GM12872 (cell line): Measurements from ENCODE around the gene NRCAM.

Experiments
- TF ChIP-seq, protein P1 (sequence below): IDR thresholded peaks from 3 replicates; pipeline ENCODE4 v1.5.1; 2011; ENCODE audit warnings: low read depth, mild to moderate bottlenecking, low read length, moderate library complexity; ENCODE audit not compliant: insufficient read depth

Gene NRCAM

DNA sequence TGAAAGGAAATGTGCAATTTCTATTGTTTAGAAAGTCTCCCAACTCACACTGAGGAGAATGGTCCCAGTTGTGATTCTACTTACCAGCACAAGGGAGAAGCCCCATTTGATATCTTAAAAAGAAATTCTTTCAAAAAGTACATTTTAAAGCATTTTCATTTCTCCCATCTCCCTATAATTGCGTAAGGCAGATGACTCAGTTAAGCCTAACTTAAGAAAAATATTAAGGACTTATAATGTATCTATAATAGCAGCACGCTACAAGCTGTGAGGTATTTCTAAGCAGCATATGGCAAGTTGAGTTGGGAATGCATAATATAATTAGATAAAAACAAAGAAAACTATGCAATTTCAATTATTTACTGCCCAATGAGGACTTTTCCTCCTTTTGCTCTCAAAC, 8.5 kb upstream of the NRCAM start:
- TF ChIP-seq, protein P1, sequence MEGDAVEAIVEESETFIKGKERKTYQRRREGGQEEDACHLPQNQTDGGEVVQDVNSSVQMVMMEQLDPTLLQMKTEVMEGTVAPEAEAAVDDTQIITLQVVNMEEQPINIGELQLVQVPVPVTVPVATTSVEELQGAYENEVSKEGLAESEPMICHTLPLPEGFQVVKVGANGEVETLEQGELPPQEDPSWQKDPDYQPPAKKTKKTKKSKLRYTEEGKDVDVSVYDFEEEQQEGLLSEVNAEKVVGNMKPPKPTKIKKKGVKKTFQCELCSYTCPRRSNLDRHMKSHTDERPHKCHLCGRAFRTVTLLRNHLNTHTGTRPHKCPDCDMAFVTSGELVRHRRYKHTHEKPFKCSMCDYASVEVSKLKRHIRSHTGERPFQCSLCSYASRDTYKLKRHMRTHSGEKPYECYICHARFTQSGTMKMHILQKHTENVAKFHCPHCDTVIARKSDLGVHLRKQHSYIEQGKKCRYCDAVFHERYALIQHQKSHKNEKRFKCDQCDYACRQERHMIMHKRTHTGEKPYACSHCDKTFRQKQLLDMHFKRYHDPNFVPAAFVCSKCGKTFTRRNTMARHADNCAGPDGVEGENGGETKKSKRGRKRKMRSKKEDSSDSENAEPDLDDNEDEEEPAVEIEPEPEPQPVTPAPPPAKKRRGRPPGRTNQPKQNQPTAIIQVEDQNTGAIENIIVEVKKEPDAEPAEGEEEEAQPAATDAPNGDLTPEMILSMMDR, result no peak

DNA sequence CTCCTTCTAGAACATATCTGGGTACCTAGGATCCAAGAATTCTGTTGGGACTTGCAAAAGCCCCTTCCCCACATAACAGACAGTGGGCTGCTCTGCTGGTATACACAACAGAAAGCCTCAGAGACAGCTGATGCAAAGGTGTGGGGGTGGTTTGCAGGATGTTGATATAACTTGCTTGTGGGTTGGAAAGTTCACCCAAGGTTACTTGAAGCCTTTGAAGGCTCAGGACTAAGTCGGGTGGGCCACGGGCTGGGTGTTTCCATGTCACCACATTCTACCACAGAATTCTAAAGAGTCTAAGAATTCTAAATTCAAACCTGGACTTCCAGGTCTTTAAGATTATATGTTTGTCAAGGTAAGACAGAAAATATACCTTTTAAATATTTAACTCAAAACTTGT, 7.4 kb upstream of the NRCAM start:
- TF ChIP-seq, protein P1, result no peak

DNA sequence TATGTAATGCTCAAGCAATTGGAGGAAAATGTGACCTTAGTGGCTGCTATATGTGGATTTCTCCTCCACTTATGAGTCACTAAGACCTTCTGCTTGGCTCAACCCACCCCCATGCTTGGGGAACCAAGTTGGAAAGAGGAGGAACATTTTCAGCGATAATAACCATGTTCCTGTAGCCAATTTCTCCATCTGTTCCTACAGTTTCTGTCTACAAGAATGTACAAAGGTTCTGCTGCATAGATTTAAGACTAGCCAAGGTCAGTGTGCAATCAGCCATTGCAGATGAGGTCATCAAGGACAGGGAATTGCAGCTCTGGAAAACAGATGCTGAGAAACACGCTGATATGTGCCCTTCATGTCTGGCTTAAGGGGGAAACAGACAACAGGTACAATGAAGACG, 5.6 kb upstream of the NRCAM start:
- TF ChIP-seq, protein P1, result no peak

DNA sequence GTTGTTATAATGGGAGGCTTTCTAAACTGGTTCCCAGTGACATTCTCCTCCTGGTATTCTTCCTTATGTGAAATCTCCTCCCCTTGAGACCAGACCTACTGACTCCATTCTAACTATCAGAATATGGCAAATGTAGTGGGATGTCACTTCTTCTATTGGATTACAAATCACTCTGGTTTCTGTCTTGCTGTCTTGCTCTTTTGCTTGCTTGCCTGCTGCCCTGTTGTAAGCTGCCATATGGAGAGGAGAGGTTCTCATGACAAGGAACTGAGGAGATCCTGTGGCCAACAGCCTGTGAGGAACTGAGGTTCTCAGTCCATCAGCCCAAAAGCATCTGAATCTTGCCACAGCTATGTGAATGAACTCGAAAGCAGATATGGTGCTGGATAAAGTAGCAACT, 4.7 kb upstream of the NRCAM start:
- TF ChIP-seq, protein P1, result no peak

DNA sequence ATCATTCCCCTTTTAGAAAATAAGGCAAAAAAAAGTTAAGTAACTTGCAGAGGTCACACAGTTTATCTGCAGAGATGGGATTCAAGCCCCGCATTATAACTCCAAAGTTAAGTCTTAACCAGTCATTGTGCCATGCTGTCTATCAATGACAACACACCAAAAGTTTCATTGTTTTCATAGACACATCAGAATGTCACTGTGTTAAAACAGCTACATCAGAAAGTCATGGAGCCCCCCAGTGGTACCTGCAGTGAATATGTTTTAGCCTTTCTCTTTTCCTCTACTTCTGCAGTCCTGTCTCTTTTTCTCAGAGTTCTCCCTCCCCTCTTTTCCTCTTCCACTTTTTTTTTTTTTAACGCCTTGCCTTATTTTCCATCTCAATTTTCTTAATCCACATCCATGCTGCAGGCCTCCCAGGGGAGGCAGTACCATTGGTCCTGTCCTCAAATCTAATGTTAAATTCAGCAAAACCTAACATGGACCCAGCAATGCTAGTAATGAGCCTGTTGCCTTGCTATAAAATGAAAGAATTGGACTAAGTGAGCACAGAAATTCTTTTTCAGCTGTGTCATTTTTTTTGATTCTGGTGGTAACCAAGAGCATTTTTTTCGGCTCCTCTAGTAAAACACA, 3.8 kb upstream of the NRCAM start:
- TF ChIP-seq, protein P1, result peak; percentile 56; the same call in 2 of the 3 replicates

DNA sequence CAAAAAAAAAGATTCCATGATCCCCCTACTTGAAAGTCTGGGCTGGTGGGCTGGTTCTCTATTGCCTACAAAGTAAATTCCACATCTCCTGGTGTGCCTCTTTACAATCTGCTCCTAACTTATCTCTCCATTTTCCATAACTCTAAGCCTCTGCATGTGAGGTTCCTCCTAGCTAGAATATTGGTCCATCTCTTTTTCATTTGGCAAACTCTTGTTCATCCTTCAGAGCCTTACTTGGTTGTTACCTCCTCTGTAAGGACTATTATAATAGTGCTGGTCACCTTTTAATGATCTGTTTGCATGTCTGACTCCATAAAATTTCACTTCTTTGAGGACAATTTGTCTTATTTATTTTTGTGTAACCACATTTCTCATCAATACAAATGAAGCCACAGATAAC, 1.6 kb upstream of the NRCAM start:
- TF ChIP-seq, protein P1, result no peak

DNA sequence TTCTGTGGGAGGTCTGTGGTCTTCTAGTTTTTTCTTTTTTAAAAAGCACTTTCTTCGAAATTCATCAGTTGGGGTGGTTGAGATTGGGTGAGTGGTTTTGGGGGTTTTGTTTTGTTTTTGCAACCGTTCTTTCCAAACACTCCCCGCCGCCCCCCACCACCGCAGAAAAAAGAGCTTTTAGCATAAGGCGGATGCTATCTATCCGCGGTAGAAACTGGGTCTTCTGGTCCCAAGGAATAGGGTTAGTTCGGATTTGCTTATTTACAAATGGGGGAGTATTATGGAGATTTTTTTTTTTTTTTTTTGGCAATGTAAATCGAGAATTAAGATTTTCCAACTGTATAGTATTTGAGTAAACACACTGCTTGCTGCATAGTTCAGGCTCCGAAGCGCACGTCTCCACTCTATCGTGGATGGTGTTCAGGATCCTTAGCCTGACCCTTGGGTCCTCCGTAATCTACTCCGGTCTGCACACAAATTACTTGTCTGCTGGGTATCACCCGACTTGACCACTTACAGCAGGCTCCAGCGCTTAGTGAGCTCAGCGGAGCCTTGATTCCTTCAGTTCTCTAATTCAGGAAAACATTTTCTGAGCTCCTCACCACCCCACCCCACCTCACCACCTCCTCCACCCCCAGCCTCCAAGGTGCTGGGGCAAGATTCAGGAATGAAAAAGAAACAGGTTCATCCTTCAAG, 757 bp upstream of the NRCAM start:
- TF ChIP-seq, protein P1, result no peak
